Natural killer cell treated with Interleukin-12 subunit alpha and Interleukin-12 subunit beta and Interleukin-15 and Interleukin-18, amount 100 ng/mL, for 72 hours (primary cell): Measurements from ENCODE around the gene CLN5. TPM values are rescaled to one million over a fixed set of nuclear protein-coding genes. Genes with fewer than 3 reads are reported as not detected.

Experiments used
- ATAC-seq, 2 donors: fragments of 150-1000 bp; cut with Tn5 transposase in 1 of 2; sonication (Bioruptor Pico), chemical (Tn5 transposase) in 1 of 2; 2 replicates each; pipeline ENCODE4 v1.10.0; 2021
- DNase-seq: peaks from one replicate; pipeline ENCODE4 v3.0.0; 2022; ENCODE audit warnings: low spot score
- H3K27ac Mint-ChIP-seq, 2 donors: 1 replicate in 1 of 2; 2 replicates in 1 of 2; pipeline ENCODE4 v1.8.0; 2022; ENCODE audit warnings: mixed read lengths in 2 of 2, mild to moderate bottlenecking in 1 of 2, moderate library complexity in 1 of 2
- H3K27me3 Mint-ChIP-seq, 2 donors: 1 replicate in 1 of 2; 2 replicates in 1 of 2; pipeline ENCODE4 v1.8.0; 2022; ENCODE audit warnings: mixed read lengths in 2 of 2
- H3K36me3 Mint-ChIP-seq: one replicate; pipeline ENCODE4 v1.8.0; 2022; ENCODE audit warnings: mixed read lengths
- H3K4me1 Mint-ChIP-seq, 2 donors: 1 replicate in 1 of 2; 2 replicates in 1 of 2; pipeline ENCODE4 v1.8.0; 2022; ENCODE audit warnings: low read depth in 2 of 2, mixed read lengths in 2 of 2, mild to moderate bottlenecking in 1 of 2
- H3K4me3 Mint-ChIP-seq: one replicate; pipeline ENCODE4 v1.8.0; 2022; ENCODE audit warnings: mixed read lengths
- H3K9me3 Mint-ChIP-seq: 2 replicates; pipeline ENCODE4 v1.8.0; 2022; ENCODE audit warnings: mixed read lengths
- total RNA-seq, 2 donors: library from RNA; stranded (reverse); gene quantifications; one replicate each; pipeline ENCODE4 v1.2.3, GENCODE V29; 2022

CLN5 gene
- total RNA-seq, 2 donors from 2014 or later = 6.1 to 8.3 TPM

- DNase-seq (no peak), ATAC-seq (no peak)
- Mint-ChIP-seq H3K36me3 (no peaks in the 10 kb centered on the region), H3K9me3 (no peaks in the 10 kb centered on the region), H3K27ac (no peak overlapping the region), H3K4me1 (peaks cover 0 to 4% of the 10 kb centered on the region in 2 donors), H3K27me3 (peaks cover 0 to 3% of the 10 kb centered on the region in 2 donors), H3K4me3 (no peak overlapping the region)
Measured at GRCh38 chr13:77038907-77039480, 47.1 kb downstream of the CLN5 start.

GRCh38 chr13:77040076-77040475 is 48.2 kb downstream of the CLN5 start:
- Mint-ChIP-seq H3K9me3 (no peaks in the 10 kb centered on the region), H3K27ac (no peak overlapping the region), H3K4me1 (no peaks in the 10 kb centered on the region), H3K4me3 (no peak overlapping the region), H3K27me3 (no peaks in the 10 kb centered on the region), H3K36me3 (no peaks in the 10 kb centered on the region)
- DNase-seq (no peak), ATAC-seq (no peak)

- Mint-ChIP-seq H3K9me3 (no peaks in the 10 kb centered on the region), H3K4me3 (no peak overlapping the region), H3K27me3 (no peaks in the 10 kb centered on the region), H3K27ac (no peak overlapping the region), H3K36me3 (no peaks in the 10 kb centered on the region), H3K4me1 (no peaks in the 10 kb centered on the region)
- ATAC-seq = no peak
- no peak for DNase-seq
Measured at GRCh38 chr13:77040835-77041234, 49.0 kb downstream of the CLN5 start.

GRCh38 chr13:77042566-77043177 is 50.8 kb downstream of the CLN5 start:
- H3K9me3 Mint-ChIP-seq = no peaks in the 10 kb centered on the region
- ATAC-seq = no peak
- H3K4me1 Mint-ChIP-seq = no peaks in the 10 kb centered on the region
- H3K27ac Mint-ChIP-seq = no peak overlapping the region
- no peaks in the 10 kb centered on the region for H3K27me3 Mint-ChIP-seq
- no peaks in the 10 kb centered on the region for H3K36me3 Mint-ChIP-seq
- H3K4me3 Mint-ChIP-seq = no peak overlapping the region
- DNase-seq = no peak

GRCh38 chr13:77047649-77048343 is 55.9 kb downstream of the CLN5 start:
- Mint-ChIP-seq H3K4me3 (no peak overlapping the region), H3K36me3 (peaks cover 21% of the 10 kb centered on the region), H3K4me1 (peaks cover 5% of the 10 kb centered on the region in 2 donors), H3K9me3 (no peaks in the 10 kb centered on the region), H3K27ac (no peak overlapping the region), H3K27me3 (no peaks in the 10 kb centered on the region)
- ATAC-seq = no peak
- no peak for DNase-seq

GRCh38 chr13:77048681-77049080 is 56.8 kb downstream of the CLN5 start:
- Mint-ChIP-seq H3K27ac (peak overlapping the region; percentile 66 to 67), H3K9me3 (no peaks in the 10 kb centered on the region), H3K27me3 (no peaks in the 10 kb centered on the region), H3K36me3 (peaks cover 23% of the 10 kb centered on the region), H3K4me3 (no peak overlapping the region), H3K4me1 (peaks cover 5% of the 10 kb centered on the region in 2 donors)
- DNase-seq = no peak
- no peak for ATAC-seq

- H3K27ac Mint-ChIP-seq = no peak overlapping the region
- ATAC-seq (no peak), DNase-seq (no peak)
- H3K27me3 Mint-ChIP-seq = no peaks in the 10 kb centered on the region
- no peak overlapping the region for H3K4me3 Mint-ChIP-seq
- no peaks in the 10 kb centered on the region for H3K9me3 Mint-ChIP-seq
- H3K36me3 Mint-ChIP-seq = peaks cover 47% of the 10 kb centered on the region
- H3K4me1 Mint-ChIP-seq = peaks cover 5 to 8% of the 10 kb centered on the region in 2 donors
Measured at GRCh38 chr13:77053192-77053591, 61.3 kb downstream of the CLN5 start.

Other genes starting within 250 kb of the CLN5 start
- under 1 TPM; 0.39 to 0.76 TPM for gene KCTD12, start 105.7 kb upstream of the CLN5 start, total RNA-seq
- not detected for gene ACOD1, start 43.6 kb upstream of the CLN5 start, total RNA-seq
- 10 to 100 TPM; 26.1 to 35.5 TPM for gene FBXL3, start 35.1 kb downstream of the CLN5 start, total RNA-seq